Uterus (tissue), 2 donors: ENCODE results near the gene PPFIBP1.

Experiments used
- CTCF ChIP-seq, 4 experiments: fragments of 200-600 bp in 2 of 4; fragments of 450-650 bp in 2 of 4; sonication (generic) in 2 of 4; IDR thresholded peaks; one replicate each; pipeline ENCODE4 v1.5.1; 2016 to 2019; ENCODE audit warnings: antibody characterized with exemption in 4 of 4, mild to moderate bottlenecking in 2 of 4, moderate library complexity in 1 of 4
- POLR2A ChIP-seq, 2 donors: fragments of 450-650 bp; IDR thresholded peaks; one replicate each; pipeline ENCODE4 v1.6.1; 2016; ENCODE audit warnings: antibody characterized with exemption in 2 of 2, mild to moderate bottlenecking in 1 of 2, moderate library complexity in 1 of 2

DNA sequence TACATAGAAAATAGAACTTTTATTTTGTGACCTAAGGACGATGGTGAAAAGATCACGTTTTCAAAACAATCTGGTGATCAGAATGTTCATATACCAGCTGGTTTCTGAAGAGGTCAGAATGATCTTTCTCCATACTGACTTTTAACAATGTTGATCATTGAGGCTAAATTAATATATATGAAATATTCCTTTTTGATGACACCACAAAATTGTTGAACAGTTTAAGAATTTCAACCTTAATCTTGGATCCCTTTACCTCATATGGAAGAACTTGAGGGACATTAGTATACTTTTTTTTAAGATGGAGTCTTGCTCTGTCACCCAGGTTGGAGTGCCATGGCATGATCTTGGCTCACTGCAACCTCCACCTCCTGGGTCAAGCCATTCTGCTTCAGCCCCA lies 169.4 kb downstream of the PPFIBP1 start:
- TF ChIP-seq CTCF (IDR thresholded peaks at IDR 0.05) (no peak), POLR2A (IDR thresholded peaks at IDR 0.05) (no peak)
